Left kidney (tissue), 2 donors: ENCODE results near the gene ARSB. TPM values are rescaled to one million over a fixed set of nuclear protein-coding genes. Genes with fewer than 3 reads are reported as not detected.

Source experiments
- DNase-seq: peaks from one replicate; pipeline ENCODE4 v3.0.0-alpha.2; 2013
- polyA plus RNA-seq: library from polyadenylated mRNA; unstranded; fragments of 120-200 nt; gene quantifications from one replicate; pipeline ENCODE4 v1.2.1, GENCODE V29; 2013; ENCODE audit not compliant: insufficient read length

Gene ARSB
- polyA plus RNA-seq, 1 donor = 28.5 TPM

DNA sequence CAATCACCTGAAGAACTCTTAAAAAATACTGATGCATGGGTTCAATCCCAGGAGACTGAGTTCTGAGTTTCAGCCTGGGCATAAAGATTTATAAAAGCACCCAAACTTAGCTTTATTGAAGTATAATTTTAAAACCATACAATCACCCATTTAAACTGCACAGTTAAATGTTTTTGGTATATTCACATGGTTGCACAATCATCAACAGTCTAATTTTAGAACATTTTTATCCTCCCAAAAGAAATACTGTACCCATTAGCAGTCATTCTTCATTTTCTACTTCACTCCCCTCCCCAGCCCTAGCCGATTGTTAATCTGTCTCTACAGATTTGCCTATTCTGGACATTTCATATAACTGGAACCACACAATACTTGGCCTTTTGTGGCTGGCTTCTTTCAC, 141.7 kb downstream of the ARSB start:
- no peak for DNase-seq

DNA sequence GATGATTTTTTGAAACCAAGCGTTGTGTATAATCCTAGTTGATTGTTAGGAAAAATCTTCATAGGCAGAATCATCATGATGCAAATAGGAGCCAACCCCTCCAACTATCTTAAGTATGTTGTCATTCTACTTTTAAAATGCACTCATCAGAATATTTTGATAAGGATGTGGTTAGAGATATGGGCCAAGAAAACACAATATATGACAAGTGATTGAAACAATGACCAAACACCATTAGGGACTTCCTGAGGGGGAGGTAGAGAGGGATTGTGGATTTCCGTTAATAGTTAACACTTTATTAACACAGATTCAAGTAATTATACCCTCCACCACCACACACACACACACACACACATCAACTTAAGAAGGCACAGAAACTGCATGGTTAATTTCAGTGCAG, 143.3 kb downstream of the ARSB start:
- DNase-seq = no peak

DNA sequence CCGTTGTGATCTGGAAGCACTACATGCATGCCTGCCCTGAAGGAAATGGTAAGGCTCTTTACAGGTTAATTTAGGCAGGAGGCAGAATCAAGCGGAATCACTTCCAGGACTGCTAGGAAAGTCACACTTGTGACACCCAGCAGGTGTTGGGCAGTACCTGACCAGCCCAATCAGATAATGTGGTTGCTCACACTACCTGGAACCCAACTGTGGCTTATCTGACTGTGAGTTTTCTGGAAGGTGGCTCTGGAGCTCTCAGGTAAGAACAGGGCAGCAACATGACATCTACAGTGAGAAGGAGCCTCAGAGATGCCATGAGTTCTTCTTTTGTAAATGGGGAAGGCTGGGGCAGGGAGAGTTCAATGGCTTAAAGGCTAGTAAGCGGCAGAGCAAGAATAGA, 146.4 kb downstream of the ARSB start:
- no peak for DNase-seq

DNA sequence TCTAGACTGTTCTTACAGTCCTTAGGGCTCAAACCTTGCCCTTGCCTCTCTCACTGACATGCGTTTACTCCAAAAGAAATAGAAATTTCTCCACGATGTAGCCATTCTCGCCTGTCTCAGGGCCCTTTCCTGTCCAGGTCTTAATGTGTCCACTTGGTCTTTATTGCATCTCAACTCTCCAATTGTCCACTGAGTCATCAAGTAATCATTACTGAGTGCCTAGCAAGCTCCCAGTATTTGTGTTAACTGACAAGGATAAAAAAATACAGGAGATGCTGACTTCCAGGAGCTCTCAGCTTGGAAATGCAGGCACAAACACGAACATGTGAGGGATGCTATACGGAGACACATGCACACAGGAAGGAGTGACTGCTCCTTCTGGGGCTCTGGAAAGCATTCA, 147.3 kb downstream of the ARSB start:
- DNase-seq = no peak

DNA sequence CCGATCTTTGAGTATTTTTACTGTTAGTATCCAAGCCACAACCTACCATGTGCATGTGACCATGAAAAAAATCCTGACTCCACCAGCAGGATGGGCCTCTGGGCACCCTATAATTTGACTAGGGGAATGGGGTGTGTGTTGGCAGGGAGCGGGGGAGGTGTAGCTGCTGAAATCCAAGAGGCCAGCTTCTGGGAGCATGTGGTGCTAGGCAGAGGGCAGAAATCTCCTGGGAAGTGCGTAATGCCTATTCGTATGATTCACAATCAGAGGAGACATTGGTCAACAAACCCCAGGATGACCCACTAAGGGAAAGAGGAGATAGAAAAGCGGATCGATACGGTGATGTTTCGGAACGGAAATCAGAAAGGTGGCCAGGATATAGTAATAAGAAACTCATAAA, 149.9 kb downstream of the ARSB start:
- no peak for DNase-seq

DNA sequence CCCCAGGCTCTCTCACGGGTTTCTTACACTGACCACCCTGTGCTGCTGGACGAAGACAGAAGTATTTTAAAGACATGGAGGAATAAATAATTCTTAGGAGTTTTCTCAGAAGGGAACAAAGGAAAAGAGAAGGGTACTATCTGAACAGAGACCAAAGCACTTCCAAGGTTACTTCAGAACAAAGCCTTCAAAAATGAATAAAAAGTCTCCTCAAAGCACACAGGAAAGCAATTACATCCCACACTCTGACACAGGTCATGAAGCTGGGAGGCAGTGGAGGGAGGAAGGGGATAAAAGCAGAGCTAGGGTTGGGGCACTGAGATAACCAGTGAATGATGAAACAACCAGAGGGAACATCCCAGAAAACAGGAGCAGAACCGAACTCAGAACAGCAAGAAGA, 151.8 kb downstream of the ARSB start:
- DNase-seq = no peak

DNA sequence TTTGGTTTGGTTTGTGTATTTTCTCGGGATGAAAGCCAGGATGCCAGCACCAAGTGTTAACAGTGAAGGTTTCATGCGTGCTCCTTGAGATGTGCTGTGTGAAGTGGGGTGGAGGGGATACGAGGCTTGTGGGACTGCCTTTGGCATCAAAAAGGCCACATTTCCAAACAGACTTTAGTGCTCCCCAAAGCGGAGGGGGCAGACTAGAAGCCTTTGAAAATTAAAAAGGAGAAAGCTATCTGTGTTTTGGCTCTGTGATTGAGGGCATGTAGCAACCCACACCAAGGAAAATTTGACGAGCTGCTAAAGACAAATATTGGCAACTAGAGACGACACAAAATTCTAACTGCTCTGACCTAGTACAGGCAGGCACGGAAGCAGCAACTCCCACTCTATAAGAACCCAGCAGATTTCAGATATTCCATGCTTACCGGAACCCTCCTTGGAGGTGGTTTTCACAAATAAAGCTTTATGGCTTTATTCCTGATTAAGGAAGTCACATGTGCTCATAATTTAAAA, 154.5 kb downstream of the ARSB start:
- no peak for DNase-seq

DNA sequence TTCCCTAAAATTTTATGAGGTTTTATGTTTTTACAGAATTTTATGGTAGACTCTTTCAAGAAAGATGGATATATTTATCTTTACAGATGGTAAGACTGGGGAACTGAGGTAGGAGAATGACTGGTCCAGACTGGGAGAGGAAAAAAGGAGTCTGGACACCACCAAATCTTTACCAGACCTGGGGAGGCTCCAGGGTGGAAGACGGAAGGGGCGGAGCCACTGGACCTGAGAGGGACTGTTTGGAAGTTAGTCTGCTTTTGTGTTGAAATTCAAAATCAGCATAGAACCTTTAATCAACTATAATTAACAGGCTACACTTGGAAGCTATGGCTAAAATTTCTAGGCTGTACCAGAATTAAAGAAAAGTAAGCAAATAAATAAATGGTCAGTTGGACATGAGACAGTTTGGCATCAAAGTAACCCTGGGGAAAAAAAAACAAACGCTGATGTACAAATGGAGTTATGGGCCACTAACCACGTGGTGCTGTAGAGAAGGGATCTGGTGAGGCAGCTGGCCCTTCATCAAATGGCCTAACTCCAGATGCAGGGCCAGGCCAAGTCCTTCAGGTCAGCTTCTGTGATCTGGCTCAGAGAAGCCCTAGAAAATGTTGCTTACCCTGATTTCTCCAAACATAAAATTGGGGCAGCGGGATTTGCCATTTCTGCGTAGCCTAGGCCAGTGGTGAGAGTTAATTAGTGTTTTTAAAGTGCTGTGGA, 155.1 kb downstream of the ARSB start:
- DNase-seq = no peak

DNA sequence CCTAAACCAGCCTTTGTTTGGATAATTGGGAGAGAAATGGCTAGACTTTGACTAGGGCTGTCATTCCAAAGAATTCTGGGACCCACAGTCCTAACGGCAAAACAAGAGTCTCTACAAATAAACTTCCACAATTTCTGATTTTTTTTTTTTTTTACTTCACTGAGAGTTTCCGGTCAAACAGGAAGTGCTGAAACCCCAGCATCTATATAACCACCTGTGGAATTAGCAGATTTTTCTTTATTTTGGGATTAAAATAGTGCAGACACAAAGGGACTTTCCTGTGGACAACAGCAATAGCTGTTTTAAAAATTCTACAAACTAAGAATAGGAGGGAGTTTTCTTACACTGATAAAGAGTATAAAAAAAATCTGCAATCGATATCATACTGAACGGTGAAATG, 157.4 kb downstream of the ARSB start:
- DNase-seq = no peak

DNA sequence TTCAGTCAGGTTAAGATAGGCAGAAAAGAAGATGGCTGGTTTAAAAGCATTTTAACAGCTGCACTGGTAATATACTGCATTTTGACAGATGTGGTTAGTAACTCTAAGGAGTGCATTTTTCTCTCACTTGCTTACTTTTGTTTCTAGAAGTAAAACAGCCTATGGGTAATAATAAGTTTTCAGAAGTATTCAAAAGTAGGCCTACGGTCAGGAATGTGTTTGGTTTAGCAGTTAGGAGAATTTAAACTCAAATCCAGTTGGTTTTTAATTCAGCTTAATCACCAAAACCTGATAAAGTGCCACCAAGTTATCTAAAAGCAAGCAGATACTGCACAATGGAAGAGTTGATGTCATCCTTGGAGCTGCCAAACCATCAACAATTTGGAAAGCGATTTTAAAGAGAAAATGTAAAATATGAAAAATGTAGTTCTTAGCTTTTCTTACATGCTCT, 160.3 kb downstream of the ARSB start:
- no peak for DNase-seq

DNA sequence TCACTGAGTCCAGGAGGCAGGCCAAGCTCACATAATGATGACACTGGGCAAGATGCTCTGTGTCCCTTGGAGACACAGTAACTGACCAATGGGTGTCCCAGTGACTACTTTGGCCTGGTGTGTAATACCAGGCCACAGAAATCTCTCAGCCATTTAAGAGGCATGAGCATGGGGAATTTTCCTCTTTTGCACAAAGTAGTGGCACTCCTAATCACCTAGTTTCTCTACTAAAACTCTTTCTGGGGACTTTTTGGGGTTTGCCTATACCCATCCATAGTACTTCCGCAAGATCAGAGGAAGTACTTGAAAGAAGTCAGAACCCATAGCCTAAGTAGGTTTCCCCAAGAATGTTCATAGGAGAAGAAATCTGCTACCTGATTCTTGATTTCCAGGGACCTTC, 161.9 kb downstream of the ARSB start:
- no peak for DNase-seq

DNA sequence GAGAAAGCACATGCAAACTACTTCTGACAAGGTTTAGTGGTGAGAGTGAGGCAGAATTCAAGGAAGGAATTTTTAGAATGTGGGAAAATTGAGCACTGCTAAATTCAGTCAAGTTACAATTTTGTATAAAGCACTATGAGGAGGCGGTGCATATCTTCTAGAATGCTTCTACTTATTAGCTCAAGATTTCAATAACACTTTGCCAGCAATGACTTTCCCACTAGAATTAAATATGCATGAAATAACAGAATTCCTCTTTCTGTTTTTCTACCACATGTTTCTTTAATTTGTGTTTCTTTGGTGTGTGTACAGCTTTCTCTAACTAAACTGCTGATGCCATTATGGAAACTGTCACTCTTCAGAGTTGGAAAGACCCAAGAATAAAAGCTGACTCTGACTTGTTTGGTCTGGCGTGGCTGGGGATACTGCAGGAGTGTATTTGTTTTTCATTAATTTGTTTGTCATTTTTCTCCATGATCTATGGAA, 163.5 kb downstream of the ARSB start:
- DNase-seq = no peak

DNA sequence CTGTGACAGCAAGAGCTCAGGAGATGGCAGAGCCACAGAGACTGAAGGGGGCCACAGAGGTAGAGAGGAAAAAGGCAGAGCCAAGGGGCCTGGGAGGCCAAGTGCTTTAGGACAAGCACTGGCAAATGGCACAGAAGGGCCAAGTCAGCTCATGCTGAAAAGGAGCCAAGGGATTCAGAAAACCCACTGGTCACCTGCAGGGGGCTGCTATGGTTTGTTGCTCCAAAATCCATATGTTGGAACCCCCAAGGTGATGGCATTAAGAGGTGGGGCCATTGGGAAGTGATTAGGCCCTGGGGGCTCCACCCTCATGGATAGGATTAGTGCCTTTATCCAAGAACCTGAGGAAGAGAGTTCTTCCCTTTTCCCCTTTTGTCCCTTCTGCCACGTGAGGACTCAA, 165.4 kb downstream of the ARSB start:
- no peak for DNase-seq

DNA sequence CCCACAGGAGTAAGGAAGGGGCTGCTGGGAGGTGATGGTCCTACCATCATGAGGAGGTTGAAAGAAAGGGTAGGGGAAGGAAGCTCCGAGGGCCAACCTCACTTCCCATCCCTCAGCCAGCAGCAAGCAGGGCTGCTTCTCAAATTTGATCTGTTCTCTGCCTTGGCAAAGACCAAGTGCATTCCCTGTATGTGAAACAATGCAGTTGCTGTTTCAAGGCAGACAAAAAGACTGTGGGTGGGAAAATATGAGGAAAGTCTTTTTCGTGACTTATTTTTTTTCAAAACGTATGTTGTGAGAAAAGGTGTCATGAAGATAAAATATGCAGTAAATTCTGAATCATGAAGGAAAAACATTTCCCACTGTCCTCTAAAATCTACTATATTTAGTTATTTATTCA, 165.9 kb downstream of the ARSB start:
- no peak for DNase-seq

DNA sequence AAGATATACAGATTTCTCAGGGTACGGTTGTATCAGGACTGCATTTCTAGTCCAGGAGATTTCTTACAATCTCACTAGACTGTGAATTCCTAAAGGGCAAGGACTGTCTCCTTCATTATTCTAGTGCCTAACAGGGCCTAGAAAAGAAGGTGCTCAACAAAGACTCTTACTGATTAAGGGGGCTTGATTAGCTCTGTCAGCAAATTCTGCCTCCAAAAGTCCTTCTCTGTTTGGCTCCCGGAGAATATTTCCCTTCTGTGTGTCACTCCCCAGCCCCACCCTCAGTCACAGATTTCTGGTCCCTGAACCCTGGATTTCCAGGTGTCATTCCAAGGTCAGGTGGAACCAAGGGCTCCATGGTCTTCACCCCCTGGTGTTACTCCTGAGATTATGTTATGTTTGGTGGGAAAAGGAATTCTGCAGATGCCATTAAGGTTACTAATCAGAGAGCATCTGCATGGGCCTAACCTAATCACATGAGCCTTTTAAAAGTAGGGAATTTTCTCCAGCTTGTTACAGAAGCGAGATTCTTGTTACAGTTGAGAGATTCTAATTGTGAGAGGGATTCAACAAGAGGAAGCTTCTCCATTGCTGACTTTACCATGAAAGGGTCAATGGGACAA, 168.9 kb downstream of the ARSB start:
- no peak for DNase-seq

DNA sequence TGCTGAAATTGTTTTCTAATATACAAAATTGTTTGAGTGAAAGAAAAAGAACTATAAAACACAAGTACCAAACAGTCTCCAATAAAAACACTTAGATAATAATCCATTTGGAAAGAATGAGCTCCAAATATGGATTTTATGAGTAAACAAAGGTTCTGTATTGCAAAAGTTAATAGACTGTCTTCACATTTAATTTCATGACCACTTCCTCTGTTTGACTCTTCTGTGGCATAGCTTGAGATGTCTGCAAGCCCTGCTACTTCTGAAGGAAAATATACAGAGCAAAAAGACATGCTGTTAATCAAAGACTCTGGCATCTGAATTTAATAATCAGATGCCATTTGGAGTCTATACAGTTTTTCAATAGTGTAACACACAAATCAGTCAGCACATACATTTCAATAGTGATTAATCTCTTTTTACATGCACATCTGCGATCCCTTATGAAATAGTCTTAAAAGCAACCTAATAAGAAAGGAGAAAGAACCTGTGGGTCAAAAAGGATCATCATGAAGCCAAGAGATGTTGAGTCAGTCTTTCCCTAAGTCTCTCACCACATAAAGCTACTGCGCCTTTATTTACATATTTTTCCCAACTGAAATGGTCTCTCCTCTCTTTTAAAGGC, 171.1 kb downstream of the ARSB start:
- DNase-seq = no peak

DNA sequence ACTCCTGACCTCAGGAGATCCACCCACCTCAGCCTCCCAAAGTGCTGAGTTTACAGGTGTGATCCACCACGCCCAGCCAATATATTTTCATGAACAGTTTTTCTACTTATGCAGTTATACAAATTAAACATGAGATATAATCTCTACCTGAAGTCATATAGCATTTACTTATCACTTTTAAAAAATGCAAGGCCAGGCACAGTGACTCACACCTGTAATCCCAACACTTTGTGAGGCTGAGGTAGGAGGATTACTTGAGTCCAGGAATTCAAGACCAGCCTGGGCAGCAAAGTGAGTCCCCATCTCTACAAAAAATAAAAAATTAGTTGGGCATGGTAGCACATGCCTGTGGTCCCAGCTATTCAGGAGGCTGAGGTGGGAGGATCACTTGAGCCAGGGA, 171.8 kb downstream of the ARSB start:
- no peak for DNase-seq

DNA sequence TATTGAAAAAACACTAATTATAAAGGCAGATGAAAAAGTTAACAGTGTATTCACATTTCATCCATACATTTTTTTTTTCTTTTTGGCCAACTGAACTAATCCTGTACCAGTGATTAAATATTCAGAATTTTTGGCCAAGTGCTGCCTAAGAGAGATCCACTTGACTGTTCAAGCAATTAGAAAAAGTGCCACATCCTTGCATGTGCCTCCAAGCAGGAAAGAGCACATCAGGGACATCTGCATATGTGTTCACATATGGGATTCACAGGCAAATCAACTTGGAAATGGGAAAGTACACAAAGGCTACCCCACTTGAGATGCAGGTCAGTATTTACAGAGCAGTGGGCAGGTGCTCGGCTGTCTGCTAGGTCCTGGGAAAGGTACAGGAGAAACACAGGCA, 173.2 kb downstream of the ARSB start:
- no peak for DNase-seq

DNA sequence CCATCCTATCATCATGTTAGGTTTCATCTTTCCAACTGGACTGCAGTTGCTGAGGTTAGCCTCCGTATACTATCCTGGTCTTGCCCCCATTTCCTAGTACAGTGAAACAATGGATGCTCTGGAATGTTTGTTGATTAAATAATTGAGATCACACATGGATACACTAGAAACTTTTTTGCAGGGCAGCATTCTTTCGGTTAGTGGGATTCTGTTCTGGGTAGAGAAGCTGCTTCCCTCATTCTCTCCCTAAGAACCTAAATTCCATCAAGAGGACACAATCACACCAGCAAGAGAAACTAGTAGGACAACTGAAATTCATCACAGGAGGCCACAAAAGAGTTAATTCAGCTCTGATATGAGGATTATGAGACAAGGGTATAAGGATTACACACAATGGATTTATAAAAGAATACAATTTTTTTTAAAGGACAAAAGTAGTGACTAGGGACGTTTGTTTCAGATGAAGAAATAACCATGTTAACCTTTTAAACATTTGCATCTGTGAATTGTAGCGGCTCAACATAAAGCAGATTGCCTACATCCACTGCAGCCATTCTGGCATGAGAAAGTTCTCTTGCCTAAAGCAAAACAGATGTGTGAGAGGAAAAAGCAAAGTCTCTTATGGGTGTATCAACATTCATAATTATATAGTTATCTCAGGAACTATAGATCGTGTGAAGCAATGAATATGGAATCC, 173.8 kb downstream of the ARSB start:
- no peak for DNase-seq

DNA sequence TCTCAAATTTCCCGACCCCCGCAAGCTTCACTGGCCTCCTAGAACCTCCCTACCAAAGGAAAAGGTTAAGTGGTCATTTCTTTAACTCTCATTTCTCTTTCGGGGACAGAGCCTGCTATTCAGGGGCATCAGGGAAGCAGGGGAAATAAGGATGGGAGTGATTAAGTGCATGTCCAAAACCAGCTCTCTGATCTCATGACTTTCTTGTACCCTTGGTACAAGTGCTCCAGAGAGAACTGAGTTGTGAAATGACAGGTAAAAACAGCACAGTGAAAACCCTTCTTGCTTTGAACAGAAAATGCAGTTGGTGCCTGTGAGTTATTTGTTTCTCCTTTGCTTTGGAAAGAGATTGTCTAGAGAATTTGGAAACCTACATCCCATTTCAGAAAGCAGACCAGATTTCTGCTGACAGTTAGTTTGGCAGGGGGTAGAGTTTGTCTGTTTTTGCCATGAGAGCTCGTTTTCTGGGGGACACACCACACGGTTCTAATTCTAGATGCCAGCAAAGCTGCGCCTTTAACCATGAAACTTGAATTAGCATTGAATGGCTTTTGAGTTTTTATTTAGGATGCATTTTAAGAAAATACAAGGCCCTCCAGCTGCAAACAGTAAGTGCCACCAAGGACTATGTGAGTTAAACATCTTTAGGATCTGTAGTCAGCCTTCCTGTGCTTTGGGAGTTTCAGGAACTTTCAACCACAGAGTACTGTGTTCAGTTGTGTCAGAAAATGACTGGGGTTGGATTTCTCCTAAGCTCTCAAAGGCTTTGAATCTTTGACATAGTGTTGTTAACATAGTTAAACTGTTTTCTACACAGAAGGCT, 174.8 kb downstream of the ARSB start:
- DNase-seq = no peak

DNA sequence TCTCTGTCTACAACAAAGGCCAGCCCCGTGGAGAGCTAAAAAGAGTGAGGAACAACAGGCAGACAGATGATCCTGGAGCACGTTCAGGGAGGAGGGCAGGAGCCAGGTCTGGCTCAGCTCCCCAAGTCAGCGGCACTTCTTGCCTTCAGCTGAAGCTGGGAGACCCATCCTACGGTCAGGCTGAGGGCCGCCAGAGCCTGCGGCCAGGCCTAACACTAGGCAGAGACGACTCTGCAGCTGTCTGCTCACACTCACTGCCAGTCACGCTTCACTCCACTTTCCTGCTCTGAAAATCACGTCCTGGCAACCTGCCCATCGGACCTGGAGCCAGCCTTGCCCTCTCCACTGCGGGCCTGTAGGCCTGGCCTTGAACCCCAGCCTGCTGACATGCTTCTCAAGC, 175.7 kb downstream of the ARSB start:
- no peak for DNase-seq

DNA sequence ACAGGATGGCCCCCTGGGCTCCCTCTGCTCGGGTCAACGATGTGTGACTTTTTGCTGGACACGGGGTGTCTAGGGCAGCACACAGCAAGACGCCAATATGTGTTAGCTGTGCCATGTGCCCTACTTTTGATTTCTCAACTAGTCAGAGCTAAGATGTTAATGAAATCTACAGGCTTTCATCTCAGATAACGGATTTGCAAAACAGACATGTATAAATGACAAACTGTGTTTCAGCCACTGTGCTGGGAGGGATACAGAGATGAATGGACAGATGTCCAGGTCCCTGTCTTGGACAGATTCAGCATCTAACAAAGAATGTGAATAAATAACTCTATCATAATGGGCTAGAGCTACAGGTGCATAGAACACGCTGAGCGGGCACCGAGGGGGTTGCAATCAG, 176.3 kb downstream of the ARSB start:
- no peak for DNase-seq
